ENCODE data around the gene RPS3. TPM values are rescaled to one million over a fixed set of nuclear protein-coding genes. Genes with fewer than 3 reads are reported as not detected.

The RPS3 gene
- total and polyA plus RNA-seq, 2 donors (not counting 3 experiments of a cell fraction or from before 2014, with no cell fraction given): 2,973 to 3,734 TPM

DNA sequence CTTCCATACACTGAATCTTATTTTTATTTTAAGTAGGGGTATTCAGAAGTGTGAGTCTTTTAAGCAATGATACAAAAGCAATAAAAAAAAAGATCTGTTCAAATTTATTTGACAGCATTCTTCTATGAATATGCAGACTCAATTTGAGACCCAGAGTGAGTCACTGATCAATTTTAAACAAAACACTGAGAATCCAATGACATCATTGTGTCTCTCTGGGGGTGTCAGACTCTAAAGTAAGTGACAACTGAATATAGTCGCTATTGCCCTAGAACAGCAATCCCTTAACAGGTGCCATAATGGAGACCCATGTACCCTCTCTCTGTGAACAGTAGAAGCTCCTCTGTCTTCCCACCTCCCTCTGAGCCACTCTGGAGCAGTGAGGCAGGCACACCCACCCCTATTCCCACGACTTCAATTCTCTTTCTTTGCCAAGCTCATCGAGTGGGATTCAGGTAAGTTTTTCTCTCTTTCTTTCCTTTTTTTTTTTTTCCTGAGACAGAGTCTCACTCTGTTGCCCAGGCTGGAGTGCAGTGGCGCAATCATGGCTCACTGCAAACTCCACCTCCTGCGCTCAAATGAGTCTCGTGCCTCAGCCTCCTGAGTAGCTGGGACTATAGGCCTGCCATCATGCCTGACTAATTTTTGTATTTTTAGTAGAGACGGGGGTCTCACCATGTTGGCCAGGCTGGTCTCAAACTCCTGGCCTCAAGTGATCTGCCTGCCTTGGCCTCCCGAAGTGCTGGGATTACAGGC, 5.1 kb upstream of the RPS3 start:
- CTCF ChIA-PET: interaction anchor here (1.6 kb wide), 1 partner anchor 14 kb away, joined by 6 read pairs; no protein-coding TSS in a partner anchor
- Histone ChIP-seq H3K4me1 (ENCODE audit: control insufficient read depth, extremely low read depth, insufficient read depth, low read length) (peaks cover 4% of the 10 kb centered on the region), H3K79me2 (ENCODE audit: control insufficient read depth, insufficient read depth, low read length) (no peaks in the 10 kb centered on the region), H3K36me3 (ENCODE audit: control insufficient read depth in 2 of 2, extremely low read depth in 1 of 2, insufficient read depth in 2 of 2, low read length in 2 of 2) (no peaks in the 10 kb centered on the region), H3K27ac (ENCODE audit: insufficient read depth, low read depth, low read length) (no peak overlapping the region), H3K4me3 (replicated peaks in 1 of 3; ENCODE audit: insufficient read depth in 1 of 3, low read depth in 1 of 3, low read length in 3 of 3) (no peak overlapping the region), H3K4me2 (ENCODE audit: insufficient read depth, low read length) (no peak overlapping the region), H2AFZ (ENCODE audit: low read depth, low read length) (no peak overlapping the region), H4K20me1 (replicated peaks; ENCODE audit: control insufficient read depth, extremely low read depth, insufficient read depth, low read length) (no peaks in the 10 kb centered on the region), H3K9me3 (replicated peaks; ENCODE audit: control insufficient read depth, insufficient read depth, low read length) (no peaks in the 10 kb centered on the region), H3K9ac (replicated peaks; ENCODE audit: extremely low read depth, insufficient read depth, low read length) (no peak overlapping the region), H3K27me3 (ENCODE audit: control insufficient read depth in 2 of 2, insufficient read depth in 2 of 2, low read length in 2 of 2) (no peaks in the 10 kb centered on the region), H3K9me1 (replicated peaks; ENCODE audit: control insufficient read depth, extremely low read depth, insufficient read depth, low read length) (no peaks in the 10 kb centered on the region)
- no TSS peak for BruUV-seq (replicated peaks)
- dilution Hi-C loops (cut with MboI; ENCODE audit: extremely low pct_ligation_motif_present, low sequenced_read_pairs) (no loop called here), intact Hi-C loops (cut with micrococcal nuclease) (no loop called here)
- FAIRE-seq: no peak
- TF ChIP-seq, protein P1, sequence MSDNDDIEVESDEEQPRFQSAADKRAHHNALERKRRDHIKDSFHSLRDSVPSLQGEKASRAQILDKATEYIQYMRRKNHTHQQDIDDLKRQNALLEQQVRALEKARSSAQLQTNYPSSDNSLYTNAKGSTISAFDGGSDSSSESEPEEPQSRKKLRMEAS (IDR thresholded peaks at IDR 0.05; ENCODE audit: insufficient read depth, insufficient read length): no peak
- TF ChIP-seq JUN (IDR thresholded peaks at IDR 0.05; ENCODE audit: borderline replicate concordance, insufficient read depth, insufficient read length, low read depth): no peak
- TF ChIP-seq, protein P2, sequence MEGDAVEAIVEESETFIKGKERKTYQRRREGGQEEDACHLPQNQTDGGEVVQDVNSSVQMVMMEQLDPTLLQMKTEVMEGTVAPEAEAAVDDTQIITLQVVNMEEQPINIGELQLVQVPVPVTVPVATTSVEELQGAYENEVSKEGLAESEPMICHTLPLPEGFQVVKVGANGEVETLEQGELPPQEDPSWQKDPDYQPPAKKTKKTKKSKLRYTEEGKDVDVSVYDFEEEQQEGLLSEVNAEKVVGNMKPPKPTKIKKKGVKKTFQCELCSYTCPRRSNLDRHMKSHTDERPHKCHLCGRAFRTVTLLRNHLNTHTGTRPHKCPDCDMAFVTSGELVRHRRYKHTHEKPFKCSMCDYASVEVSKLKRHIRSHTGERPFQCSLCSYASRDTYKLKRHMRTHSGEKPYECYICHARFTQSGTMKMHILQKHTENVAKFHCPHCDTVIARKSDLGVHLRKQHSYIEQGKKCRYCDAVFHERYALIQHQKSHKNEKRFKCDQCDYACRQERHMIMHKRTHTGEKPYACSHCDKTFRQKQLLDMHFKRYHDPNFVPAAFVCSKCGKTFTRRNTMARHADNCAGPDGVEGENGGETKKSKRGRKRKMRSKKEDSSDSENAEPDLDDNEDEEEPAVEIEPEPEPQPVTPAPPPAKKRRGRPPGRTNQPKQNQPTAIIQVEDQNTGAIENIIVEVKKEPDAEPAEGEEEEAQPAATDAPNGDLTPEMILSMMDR (IDR thresholded peaks at IDR 0.05; ENCODE audit: extremely low read depth in 1 of 2, insufficient read depth in 1 of 2, low read depth in 1 of 2, low read length in 2 of 2): no peak
- TF ChIP-seq MYC (IDR thresholded peaks at IDR 0.05; ENCODE audit: low read depth, low read length): no peak
- no peak for TF ChIP-seq FOS (IDR thresholded peaks at IDR 0.05; ENCODE audit: borderline replicate concordance, insufficient read depth, low read length)
- TF ChIP-seq POLR2AphosphoS5 (IDR thresholded peaks at IDR 0.05; ENCODE audit: insufficient read depth, low read depth, low read length): no peak
- no peak for TF ChIP-seq GATA2 (IDR thresholded peaks at IDR 0.05; ENCODE audit: insufficient read depth, insufficient read length, low read depth, low read length)
- no peak for TF ChIP-seq EZH2 (IDR thresholded peaks at IDR 0.05; ENCODE audit: borderline replicate concordance, low read depth, low read length, severe bottlenecking)
- no peak for TF ChIP-seq POLR2A (IDR thresholded peaks at IDR 0.05; ENCODE audit: low read depth, low read length)
- DNase-seq (ENCODE audit: low read depth, low spot score): no peak
- POLR2A ChIA-PET: interaction anchor here (0.6 kb wide), 1 partner anchor 748 kb away, joined by 3 read pairs; no protein-coding TSS in a partner anchor

Data from endothelial cell of umbilical vein (primary cell).